Measurements from ENCODE around the gene CREB5.

CREB5 gene

GRCh38 chr7:28808796-28809533 is 396.6 kb downstream of the CREB5 start:
- TF ChIP-seq CTCF (IDR thresholded peaks at IDR 0.05; ENCODE audit: poor library complexity, severe bottlenecking): no peak
- DNase-seq (ENCODE audit: low spot score): no peak
- no peaks in the 10 kb centered on the region for H3K36me3 ChIP-seq (ENCODE audit: low read depth)
- ATAC-seq (ENCODE audit: low read depth): no peak
- H3K27ac ChIP-seq (ENCODE audit: poor library complexity, severe bottlenecking): no peak overlapping the region
- no peaks in the 10 kb centered on the region for H3K9me3 ChIP-seq (ENCODE audit: severe bottlenecking)
- H3K27me3 ChIP-seq (ENCODE audit: insufficient read depth, poor library complexity, severe bottlenecking): no peaks in the 10 kb centered on the region
- no peak overlapping the region for H3K4me3 ChIP-seq (ENCODE audit: severe bottlenecking)
- H3K4me1 ChIP-seq (ENCODE audit: insufficient read depth, poor library complexity, severe bottlenecking): no peaks in the 10 kb centered on the region

- H3K27ac ChIP-seq (ENCODE audit: poor library complexity, severe bottlenecking): no peak overlapping the region
- no peaks in the 10 kb centered on the region for H3K27me3 ChIP-seq (ENCODE audit: insufficient read depth, poor library complexity, severe bottlenecking)
- H3K9me3 ChIP-seq (ENCODE audit: severe bottlenecking): no peaks in the 10 kb centered on the region
- no peak overlapping the region for H3K4me3 ChIP-seq (ENCODE audit: severe bottlenecking)
- ATAC-seq (ENCODE audit: low read depth): no peak
- TF ChIP-seq CTCF (IDR thresholded peaks at IDR 0.05; ENCODE audit: poor library complexity, severe bottlenecking): no peak
- H3K4me1 ChIP-seq (ENCODE audit: insufficient read depth, poor library complexity, severe bottlenecking): no peaks in the 10 kb centered on the region
- no peak for DNase-seq (ENCODE audit: low spot score)
- H3K36me3 ChIP-seq (ENCODE audit: low read depth): no peaks in the 10 kb centered on the region
These were observed 398.7 kb downstream of the CREB5 start for GRCh38 chr7:28811008-28811407.

GRCh38 chr7:28811701-28812430 is 399.5 kb downstream of the CREB5 start:
- Histone ChIP-seq H3K27me3 (ENCODE audit: insufficient read depth, poor library complexity, severe bottlenecking) (no peaks in the 10 kb centered on the region), H3K9me3 (ENCODE audit: severe bottlenecking) (no peaks in the 10 kb centered on the region), H3K4me1 (ENCODE audit: insufficient read depth, poor library complexity, severe bottlenecking) (no peaks in the 10 kb centered on the region), H3K27ac (ENCODE audit: poor library complexity, severe bottlenecking) (no peak overlapping the region), H3K4me3 (ENCODE audit: severe bottlenecking) (no peak overlapping the region), H3K36me3 (ENCODE audit: low read depth) (no peaks in the 10 kb centered on the region)
- ATAC-seq (ENCODE audit: low read depth): no peak
- no peak for DNase-seq (ENCODE audit: low spot score)
- TF ChIP-seq CTCF (IDR thresholded peaks at IDR 0.05; ENCODE audit: poor library complexity, severe bottlenecking): no peak

- TF ChIP-seq CTCF (IDR thresholded peaks at IDR 0.05; ENCODE audit: poor library complexity, severe bottlenecking): no peak
- Histone ChIP-seq H3K27me3 (ENCODE audit: insufficient read depth, poor library complexity, severe bottlenecking) (no peaks in the 10 kb centered on the region), H3K36me3 (ENCODE audit: low read depth) (no peaks in the 10 kb centered on the region), H3K9me3 (ENCODE audit: severe bottlenecking) (no peaks in the 10 kb centered on the region), H3K27ac (ENCODE audit: poor library complexity, severe bottlenecking) (no peak overlapping the region), H3K4me1 (ENCODE audit: insufficient read depth, poor library complexity, severe bottlenecking) (no peaks in the 10 kb centered on the region), H3K4me3 (ENCODE audit: severe bottlenecking) (no peak overlapping the region)
- ATAC-seq (ENCODE audit: low read depth) (no peak), DNase-seq (ENCODE audit: low spot score) (no peak)
These were observed 400.3 kb downstream of the CREB5 start for GRCh38 chr7:28812616-28813015.

Measured in RWPE2 (cell line).